GM19239 (cell line): ENCODE measurements around the gene RSBN1L.
A peak's percentile ranks its signal among the peaks of the same experiment; 100 is the strongest.

ENCODE experiments used
- DNase-seq: peaks from one replicate; pipeline ENCODE4 v3.0.0; 2011; ENCODE audit warnings: low spot score; ENCODE audit not compliant: insufficient read length
- FAIRE-seq: peaks from 2 replicates; lab custom pipeline; 2011; peaks lifted over from hg19 to GRCh38; lab: Jason Lieb, UNC

The RSBN1L gene

GRCh38 chr7:77799078-77799964 lies 103.1 kb downstream of the RSBN1L start:
- DNase-seq (no peak), FAIRE-seq (peak; percentile 53)

- DNase-seq (no peak), FAIRE-seq (peak; percentile 91)
Measured at GRCh38 chr7:77800158-77800557, 103.9 kb downstream of the RSBN1L start.

GRCh38 chr7:77800730-77801129 lies 104.5 kb downstream of the RSBN1L start:
- no peak for FAIRE-seq
- DNase-seq = no peak

- FAIRE-seq (peak; percentile 8), DNase-seq (no peak)
Measured at GRCh38 chr7:77802557-77803405, 106.5 kb downstream of the RSBN1L start.

DNA sequence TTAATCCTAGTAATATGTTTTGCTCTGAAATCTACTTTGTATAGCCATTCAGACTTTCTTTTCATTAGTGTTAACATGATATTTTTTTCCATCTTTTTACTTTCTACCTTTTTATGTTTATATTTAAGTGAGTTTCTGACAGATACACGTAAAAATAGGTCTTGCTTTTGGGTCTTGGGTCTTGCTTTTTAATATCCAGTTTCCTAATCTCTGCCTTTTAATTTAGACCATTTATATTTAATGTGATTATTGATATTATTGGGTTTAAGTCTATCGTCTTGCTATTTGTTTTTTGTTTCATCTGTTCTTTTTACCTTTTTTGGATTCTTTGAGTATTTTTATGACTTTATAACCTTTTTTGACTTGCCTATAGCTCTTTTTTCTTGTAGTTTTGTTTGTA lies 110.2 kb downstream of the RSBN1L start:
- DNase-seq (no peak), FAIRE-seq (no peak)

DNA sequence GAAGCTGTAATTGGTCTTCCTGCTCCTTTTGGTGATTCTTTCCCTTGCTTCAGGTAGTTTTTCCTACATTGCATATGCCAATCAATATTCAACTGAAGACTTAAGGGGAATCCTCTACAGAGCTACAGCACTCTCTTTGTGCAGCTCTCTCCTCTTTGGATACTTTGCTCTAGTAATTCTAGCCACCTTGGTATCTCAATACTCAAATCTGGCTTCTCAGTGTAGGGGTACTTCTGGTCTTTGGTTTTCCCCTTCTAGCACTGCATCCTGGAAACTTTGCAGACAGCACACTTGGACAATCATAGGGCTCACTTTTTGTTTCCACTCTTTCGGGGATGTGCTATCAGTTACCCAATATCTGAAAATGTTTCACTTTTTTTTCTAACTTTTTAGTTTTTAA lies 112.3 kb downstream of the RSBN1L start:
- FAIRE-seq (no peak), DNase-seq (no peak)

- no peak for DNase-seq
- peak; percentile 68 for FAIRE-seq
Measured at GRCh38 chr7:77811516-77812289, 115.4 kb downstream of the RSBN1L start.

- no peak for FAIRE-seq
- no peak for DNase-seq
Measured at GRCh38 chr7:77812290-77812685, 116.0 kb downstream of the RSBN1L start.

GRCh38 chr7:77813180-77813579 lies 116.9 kb downstream of the RSBN1L start:
- DNase-seq (no peak), FAIRE-seq (no peak)

DNA sequence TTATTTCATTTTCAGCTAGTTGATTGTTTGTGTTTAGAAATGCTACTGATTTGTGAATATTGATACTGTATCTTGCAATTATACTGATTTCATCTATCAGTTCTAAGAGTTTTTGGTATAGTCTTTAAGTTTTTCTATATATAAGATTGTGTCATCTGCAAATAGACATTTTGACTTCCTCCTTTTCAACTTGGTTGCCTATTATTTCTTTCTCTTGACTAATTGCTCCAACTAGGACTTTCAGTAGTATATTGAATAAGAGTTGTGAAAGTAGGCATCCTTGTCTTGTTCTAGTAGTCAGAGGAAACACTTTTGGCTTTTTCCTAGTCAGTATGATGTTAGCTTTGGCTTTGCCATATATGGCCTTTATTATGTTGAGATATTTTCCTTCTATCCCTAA lies 122.8 kb downstream of the RSBN1L start:
- DNase-seq (no peak), FAIRE-seq (no peak)

- no peak for FAIRE-seq
Measured at GRCh38 chr7:77820967-77821366, 124.7 kb downstream of the RSBN1L start.

DNA sequence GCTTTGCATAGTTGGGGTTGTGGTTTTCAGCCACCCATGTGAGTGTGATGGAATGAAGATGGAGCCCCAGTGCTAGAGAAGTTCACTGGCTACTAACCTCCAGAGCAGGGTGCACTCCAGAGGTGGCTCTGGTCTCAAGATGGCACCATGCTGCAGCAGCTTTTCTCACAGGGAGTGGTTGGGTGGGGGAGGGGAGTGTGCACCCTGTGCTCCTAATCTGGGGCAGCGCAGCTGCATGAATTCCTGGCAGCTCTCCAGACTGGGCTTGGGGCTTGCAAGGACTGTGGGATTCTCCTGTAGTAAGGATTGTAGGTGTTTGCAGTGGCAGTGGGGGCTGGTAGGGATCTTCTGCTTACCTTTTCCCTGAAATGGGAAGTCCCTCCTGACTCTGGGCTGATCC lies 126.0 kb downstream of the RSBN1L start:
- FAIRE-seq = no peak
- DNase-seq = no peak

More at GRCh38 chr7:77820967-77821366, 124.7 kb downstream of the RSBN1L start:
- DNase-seq = no peak

DNA sequence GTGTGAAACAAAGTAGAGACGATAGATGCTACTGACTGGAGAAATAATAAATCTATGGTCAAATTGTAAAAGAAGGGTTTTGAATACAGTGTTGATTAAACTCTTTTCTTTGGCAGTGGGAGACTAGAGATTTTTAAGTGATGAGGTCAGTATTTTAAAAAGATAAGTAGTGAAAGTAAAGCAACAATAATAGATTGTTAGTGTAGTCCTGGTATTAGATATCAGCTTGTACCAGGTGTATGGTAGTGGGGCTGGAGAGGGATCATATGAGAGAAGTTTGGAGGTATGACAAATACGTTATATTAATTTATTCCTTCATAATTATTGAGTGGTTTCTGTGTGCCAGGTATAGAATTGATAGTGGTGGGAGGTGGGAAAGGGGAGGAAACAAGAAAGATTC lies 127.5 kb downstream of the RSBN1L start:
- DNase-seq (no peak), FAIRE-seq (peak; percentile 56)

DNA sequence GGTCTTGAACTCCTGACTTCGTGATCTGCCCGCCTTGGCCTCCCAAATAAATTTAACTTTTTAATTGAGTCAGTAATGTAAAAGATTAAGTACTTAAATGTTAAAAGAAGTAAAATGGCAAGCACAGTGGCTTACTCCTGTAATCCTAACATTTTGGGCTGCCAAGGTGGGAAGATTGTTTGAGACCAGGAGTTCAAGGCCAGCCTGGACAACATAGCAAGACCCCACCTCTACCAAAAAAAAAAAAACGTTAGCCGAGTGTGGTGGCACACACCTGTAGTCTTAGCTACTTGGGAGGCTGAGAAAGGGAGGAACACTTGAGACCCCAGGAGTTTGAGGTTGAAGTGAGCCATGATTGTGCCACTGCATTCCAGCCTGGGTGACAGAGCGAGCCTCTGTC lies 128.4 kb downstream of the RSBN1L start:
- DNase-seq = no peak
- no peak for FAIRE-seq

GRCh38 chr7:77825131-77825530 lies 128.9 kb downstream of the RSBN1L start:
- DNase-seq (no peak), FAIRE-seq (no peak)

- FAIRE-seq (no peak), DNase-seq (no peak)
Measured at GRCh38 chr7:77826300-77826699, 130.0 kb downstream of the RSBN1L start.

- FAIRE-seq = no peak
- no peak for DNase-seq
Measured at GRCh38 chr7:77827999-77828398, 131.7 kb downstream of the RSBN1L start.

DNA sequence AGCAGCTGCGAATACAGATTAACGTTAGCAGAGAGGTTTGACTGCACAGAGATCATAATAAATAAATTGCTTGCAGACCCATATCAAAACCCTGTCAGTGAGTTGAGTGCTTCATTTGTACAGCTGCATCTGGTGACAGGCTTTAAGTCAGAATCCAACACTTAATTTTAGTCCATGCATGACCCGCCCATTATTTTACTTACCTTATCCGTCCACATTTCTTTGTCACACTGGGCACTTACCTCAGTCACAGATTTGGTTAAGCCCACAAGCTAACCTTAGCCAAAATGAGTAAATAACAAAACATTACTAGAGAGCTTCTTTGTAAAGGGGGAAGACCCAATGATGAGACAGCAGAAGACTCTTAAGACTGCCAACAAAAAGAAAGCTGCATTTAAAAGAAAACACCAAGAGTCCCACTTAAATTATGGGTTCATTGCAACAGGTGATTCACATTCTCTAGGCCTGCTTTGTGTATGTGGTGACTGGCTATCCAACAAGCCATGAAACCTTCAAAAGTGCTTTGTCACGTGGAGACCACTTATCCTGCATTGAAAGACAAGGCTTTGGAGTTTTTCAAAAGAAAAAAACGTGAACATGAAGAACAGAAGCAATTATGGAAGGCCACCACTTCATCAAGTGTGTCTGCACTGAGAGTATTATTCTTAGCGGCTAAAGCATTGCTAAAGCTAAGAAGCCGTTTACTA lies 134.5 kb downstream of the RSBN1L start:
- DNase-seq = no peak
- no peak for FAIRE-seq

DNA sequence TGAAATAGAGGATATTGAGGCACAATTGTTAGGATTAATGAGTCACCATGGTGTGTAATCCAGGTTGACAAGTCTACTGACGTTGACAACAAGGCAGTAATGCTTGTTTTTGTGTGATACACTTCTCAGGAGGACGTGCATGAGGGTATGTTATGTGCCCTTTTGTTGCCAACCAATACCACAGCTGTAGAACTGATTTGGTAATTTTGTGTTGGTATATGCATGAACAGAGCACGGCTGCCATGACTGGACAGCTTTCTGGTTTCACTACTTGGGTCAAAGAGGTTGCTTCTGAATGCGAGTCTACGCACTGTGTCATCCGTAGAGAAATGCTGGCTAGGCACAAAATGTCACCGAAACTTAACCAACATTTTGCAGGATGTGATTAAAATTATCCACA lies 135.2 kb downstream of the RSBN1L start:
- no peak for FAIRE-seq

DNA sequence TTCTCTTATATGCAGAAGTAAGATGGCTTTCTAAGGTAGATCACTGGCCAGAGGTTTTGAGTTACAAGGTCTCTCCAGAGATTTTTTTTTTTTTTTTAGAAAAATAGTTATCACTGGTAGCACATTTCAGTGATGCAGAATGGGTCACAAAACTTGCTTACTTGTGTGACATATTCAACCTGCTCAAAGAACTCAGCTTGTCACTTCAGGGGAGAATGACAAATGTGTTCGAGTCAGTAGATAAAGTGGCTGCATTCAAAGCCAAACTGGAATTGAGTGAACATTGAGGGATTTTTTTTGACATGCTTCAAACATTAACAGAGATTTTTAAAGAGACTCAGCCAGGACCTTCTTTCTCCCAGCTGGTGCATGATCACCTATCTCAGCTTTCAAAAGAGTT lies 135.7 kb downstream of the RSBN1L start:
- DNase-seq (no peak), FAIRE-seq (no peak)

More for the DNA sequence above, 135.2 kb downstream of the RSBN1L start:
- no peak for DNase-seq
